ENCODE measurements around the gene EPM2A. TPM values are rescaled to one million over a fixed set of nuclear protein-coding genes. Genes with fewer than 3 reads are reported as not detected.

Gene EPM2A
- total and polyA plus RNA-seq, 2 of the 4 experiments (the other 2 are of a cell fraction), result 2.1 to 4.5 TPM

DNA sequence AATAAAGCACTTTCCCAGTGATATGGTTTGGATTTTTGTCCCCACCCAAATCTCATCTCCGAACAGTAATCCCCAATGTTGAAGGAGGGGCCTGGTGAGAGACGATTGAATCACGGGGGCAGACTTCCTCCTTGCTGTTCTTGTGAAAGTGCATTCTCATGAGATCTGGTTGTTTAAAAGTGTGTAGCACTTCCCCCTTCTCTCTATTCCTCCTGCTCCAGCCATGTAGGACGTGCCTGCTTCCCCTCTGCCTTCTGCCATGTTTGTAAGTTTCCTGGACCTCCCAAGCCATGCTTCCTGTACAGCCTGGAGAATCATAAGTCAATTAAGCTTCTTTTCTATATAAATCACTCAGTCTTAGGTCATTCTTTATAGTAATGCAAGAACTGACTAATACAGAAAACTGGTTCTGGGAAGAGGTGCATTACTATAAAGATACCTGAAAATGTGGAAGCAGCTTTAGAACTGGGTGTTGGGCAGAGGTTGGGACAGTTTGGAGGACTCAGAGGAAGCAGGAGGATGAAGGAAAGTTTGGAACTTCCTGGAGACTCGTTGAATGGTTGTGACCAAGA lies 7.4 kb downstream of the EPM2A start:
- no peak overlapping the region for H2BK5ac ChIP-seq (ENCODE audit: low read depth, low read length, poor library complexity, severe bottlenecking)
- intact Hi-C loops (cut with micrococcal nuclease), result no loop called here
- H2BK20ac ChIP-seq (ENCODE audit: low read depth, low read length), result no peak overlapping the region
- H3K79me1 ChIP-seq (ENCODE audit: low read depth in 1 of 2, low read length in 2 of 2), result peaks cover 0 to 3% of the 10 kb centered on the region in 2 experiments; a peak in 2 of 4 replicates
- no peak overlapping the region for H2AK5ac ChIP-seq (ENCODE audit: low read depth, low read length)
- H3K56ac ChIP-seq (ENCODE audit: extremely low read depth, insufficient read depth, low read length), result no peak overlapping the region
- no CpG with 5 or more reads among the region's 5 CpGs for WGBS, 2 experiments (ENCODE audit: extremely low coverage in 2 of 2, insufficient read length in 1 of 2)
- no peak overlapping the region for H3K4me2 ChIP-seq (ENCODE audit: low read depth, low read length)
- in situ Hi-C loops (cut with MboI; ENCODE audit: low sequenced_read_pairs), result loop anchor here (25.0 kb wide), 1 partner anchor 159 kb away; no protein-coding TSS in a partner anchor
- H3K9me3 ChIP-seq (ENCODE audit: control insufficient read depth, insufficient read depth, low read length), result peaks cover 3% of the 10 kb centered on the region
- H3K4ac ChIP-seq (ENCODE audit: low read depth, low read length), result no peak overlapping the region
- H3K23ac ChIP-seq (ENCODE audit: low read depth, low read length), result no peak overlapping the region
- ATAC-seq (ENCODE audit: low read depth) (no peak), DNase-seq (no peak)
- no peaks in the 10 kb centered on the region for H4K20me1 ChIP-seq (ENCODE audit: insufficient read depth, low read length)
- POLR2A ChIA-PET (ENCODE audit: unreplicated experiment), result no interaction called here
- no peak overlapping the region for H3K18ac ChIP-seq (ENCODE audit: low read depth, low read length)
- no peak for TF ChIP-seq RCOR1 (IDR thresholded peaks at IDR 0.05; ENCODE audit: insufficient replicate concordance, low read length)
- TF ChIP-seq CHD1 (IDR thresholded peaks at IDR 0.05; ENCODE audit: low read depth, low read length), result no peak
- no peak for TF ChIP-seq RAD21 (IDR thresholded peaks at IDR 0.05; ENCODE audit: low read length)
- TF ChIP-seq, protein P1, sequence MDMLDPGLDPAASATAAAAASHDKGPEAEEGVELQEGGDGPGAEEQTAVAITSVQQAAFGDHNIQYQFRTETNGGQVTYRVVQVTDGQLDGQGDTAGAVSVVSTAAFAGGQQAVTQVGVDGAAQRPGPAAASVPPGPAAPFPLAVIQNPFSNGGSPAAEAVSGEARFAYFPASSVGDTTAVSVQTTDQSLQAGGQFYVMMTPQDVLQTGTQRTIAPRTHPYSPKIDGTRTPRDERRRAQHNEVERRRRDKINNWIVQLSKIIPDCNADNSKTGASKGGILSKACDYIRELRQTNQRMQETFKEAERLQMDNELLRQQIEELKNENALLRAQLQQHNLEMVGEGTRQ (IDR thresholded peaks at IDR 0.05; ENCODE audit: low read depth, low read length), result no peak
- no peak for TF ChIP-seq SMC3 (IDR thresholded peaks at IDR 0.05; ENCODE audit: low read depth, low read length)
- no TSS peak for BruUV-seq (replicated peaks)
- no peak overlapping the region for H2BK15ac ChIP-seq (ENCODE audit: low read depth, low read length)
- no peaks in the 10 kb centered on the region for H3K4me1 ChIP-seq (ENCODE audit: control insufficient read depth, insufficient read depth, low read length)
- no peak overlapping the region for H4K5ac ChIP-seq (ENCODE audit: low read depth, low read length)
- no peak overlapping the region for H2BK120ac ChIP-seq (ENCODE audit: low read depth, low read length)
- H3K27me3 ChIP-seq (ENCODE audit: control insufficient read depth, insufficient read depth, low read length), result no peaks in the 10 kb centered on the region
- no peaks in the 10 kb centered on the region for H3K36me3 ChIP-seq (ENCODE audit: control insufficient read depth, insufficient read depth, low read length)
- H3K9ac ChIP-seq (ENCODE audit: low read depth, low read length), result no peak overlapping the region
- H3K27ac ChIP-seq (ENCODE audit: insufficient read depth, low read length), result no peak overlapping the region
- no peak overlapping the region for H2AK9ac ChIP-seq (replicated peaks; ENCODE audit: low read depth, low read length, poor library complexity)
- H4K8ac ChIP-seq (ENCODE audit: low read depth in 2 of 2, low read length in 2 of 2), result no peak overlapping the region
- H2AFZ ChIP-seq (replicated peaks; ENCODE audit: low read length, poor library complexity), result no peak overlapping the region
- no peak overlapping the region for H3K14ac ChIP-seq (replicated peaks; ENCODE audit: low read depth, low read length)
- CTCF ChIA-PET, result no interaction called here
- no peaks in the 10 kb centered on the region; the same call in 1 of the 2 replicates for H3K9me1 ChIP-seq (ENCODE audit: insufficient read depth, low read length)
- dilution Hi-C loops (cut with HindIII; ENCODE audit: low sequenced_read_pairs, unreplicated experiment), result no loop called here
- no peak overlapping the region for H3K4me3 ChIP-seq (ENCODE audit: insufficient read depth, low read depth, low read length)
- H4K91ac ChIP-seq (ENCODE audit: insufficient read depth, low read depth, low read length), result no peak overlapping the region
